Parathyroid adenoma (tissue), 2 donors: Measurements from ENCODE around the gene DDI1.

Experiments used
- H2AFZ ChIP-seq: fragments of 300-600 bp; sonication (generic); one replicate; pipeline ENCODE4 v1.7.0; 2017; ENCODE audit warnings: antibody characterized with exemption, mild to moderate bottlenecking
- H3K27ac ChIP-seq: fragments of 300-600 bp; sonication (generic); one replicate; pipeline ENCODE4 v1.7.0; 2017
- H3K27me3 ChIP-seq: fragments of 300-600 bp; sonication (generic); one replicate; pipeline ENCODE4 v1.7.0; 2017; ENCODE audit warnings: low read length; ENCODE audit not compliant: control insufficient read depth, insufficient read depth
- H3K36me3 ChIP-seq: fragments of 300-600 bp; sonication (generic); one replicate; pipeline ENCODE4 v1.7.0; 2017; ENCODE audit warnings: low read length; ENCODE audit not compliant: control insufficient read depth, insufficient read depth
- H3K4me1 ChIP-seq: fragments of 300-600 bp; sonication (generic); one replicate; pipeline ENCODE4 v1.7.0; 2017; ENCODE audit warnings: control low read depth
- H3K4me2 ChIP-seq: fragments of 300-600 bp; sonication (generic); one replicate; pipeline ENCODE4 v1.7.0; 2017; ENCODE audit warnings: low read length
- H3K4me3 ChIP-seq: fragments of 300-600 bp; sonication (generic); one replicate; pipeline ENCODE4 v1.7.0; 2017; ENCODE audit warnings: low read depth, low read length
- H3K79me2 ChIP-seq: fragments of 300-600 bp; sonication (generic); one replicate; pipeline ENCODE4 v1.7.0; 2017; ENCODE audit warnings: control low read depth
- H3K9ac ChIP-seq: fragments of 300-600 bp; sonication (generic); one replicate; pipeline ENCODE4 v1.7.0; 2017; ENCODE audit warnings: mild to moderate bottlenecking
- H3K9me3 ChIP-seq: fragments of 300-600 bp; sonication (generic); one replicate; pipeline ENCODE4 v1.7.0; 2017; ENCODE audit warnings: low read length; ENCODE audit not compliant: control insufficient read depth
- TF ChIP-seq, protein P1 (sequence below): fragments of 300-600 bp; sonication (generic); IDR thresholded peaks from one replicate; pipeline ENCODE4 v1.7.0; 2017; ENCODE audit warnings: antibody characterized with exemption, mild to moderate bottlenecking
- donor health status: primary hyperparathyroidism.

The DDI1 gene

DNA sequence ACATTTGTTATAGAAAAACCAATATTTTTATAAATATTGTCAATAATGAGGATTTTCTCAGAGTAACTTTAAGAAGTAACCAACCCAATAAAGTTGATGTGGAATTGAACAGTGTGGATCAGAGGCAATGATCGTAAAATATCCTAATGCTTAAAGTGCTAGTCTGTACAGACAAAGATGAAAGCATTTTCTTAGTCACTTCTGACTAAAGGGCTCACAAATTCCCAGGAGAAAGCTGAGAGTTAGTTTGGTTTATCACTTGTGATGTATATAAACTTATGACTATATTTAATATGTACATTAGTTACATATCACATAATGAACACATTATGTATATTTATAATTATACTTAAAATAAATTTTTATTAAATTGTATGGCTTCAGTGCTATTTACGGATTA, 25.4 kb upstream of the DDI1 start:
- Histone ChIP-seq H3K4me2 (no peak overlapping the region), H3K36me3 (no peaks in the 10 kb centered on the region), H3K9ac (no peak overlapping the region), H3K27ac (no peak overlapping the region), H3K27me3 (no peaks in the 10 kb centered on the region), H3K4me1 (no peaks in the 10 kb centered on the region), H3K4me3 (no peak overlapping the region), H3K9me3 (no peaks in the 10 kb centered on the region), H3K79me2 (no peaks in the 10 kb centered on the region), H2AFZ (no peak overlapping the region)
- TF ChIP-seq, protein P1, sequence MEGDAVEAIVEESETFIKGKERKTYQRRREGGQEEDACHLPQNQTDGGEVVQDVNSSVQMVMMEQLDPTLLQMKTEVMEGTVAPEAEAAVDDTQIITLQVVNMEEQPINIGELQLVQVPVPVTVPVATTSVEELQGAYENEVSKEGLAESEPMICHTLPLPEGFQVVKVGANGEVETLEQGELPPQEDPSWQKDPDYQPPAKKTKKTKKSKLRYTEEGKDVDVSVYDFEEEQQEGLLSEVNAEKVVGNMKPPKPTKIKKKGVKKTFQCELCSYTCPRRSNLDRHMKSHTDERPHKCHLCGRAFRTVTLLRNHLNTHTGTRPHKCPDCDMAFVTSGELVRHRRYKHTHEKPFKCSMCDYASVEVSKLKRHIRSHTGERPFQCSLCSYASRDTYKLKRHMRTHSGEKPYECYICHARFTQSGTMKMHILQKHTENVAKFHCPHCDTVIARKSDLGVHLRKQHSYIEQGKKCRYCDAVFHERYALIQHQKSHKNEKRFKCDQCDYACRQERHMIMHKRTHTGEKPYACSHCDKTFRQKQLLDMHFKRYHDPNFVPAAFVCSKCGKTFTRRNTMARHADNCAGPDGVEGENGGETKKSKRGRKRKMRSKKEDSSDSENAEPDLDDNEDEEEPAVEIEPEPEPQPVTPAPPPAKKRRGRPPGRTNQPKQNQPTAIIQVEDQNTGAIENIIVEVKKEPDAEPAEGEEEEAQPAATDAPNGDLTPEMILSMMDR, result no peak

- Histone ChIP-seq H2AFZ (no peak overlapping the region), H3K79me2 (no peaks in the 10 kb centered on the region), H3K9ac (no peak overlapping the region), H3K27ac (no peak overlapping the region), H3K4me2 (no peak overlapping the region), H3K4me1 (no peaks in the 10 kb centered on the region), H3K9me3 (no peaks in the 10 kb centered on the region), H3K27me3 (no peaks in the 10 kb centered on the region), H3K36me3 (no peaks in the 10 kb centered on the region), H3K4me3 (no peak overlapping the region)
- TF ChIP-seq, protein P1, result no peak
Observed at GRCh38 chr11:104015649-104016415, 20.6 kb upstream of the DDI1 start.

- Histone ChIP-seq H3K9me3 (no peaks in the 10 kb centered on the region), H3K9ac (no peak overlapping the region), H3K36me3 (no peaks in the 10 kb centered on the region), H3K27me3 (no peaks in the 10 kb centered on the region), H3K79me2 (no peaks in the 10 kb centered on the region), H3K4me2 (no peak overlapping the region), H3K27ac (no peak overlapping the region), H3K4me3 (no peak overlapping the region), H2AFZ (no peak overlapping the region), H3K4me1 (no peaks in the 10 kb centered on the region)
- TF ChIP-seq, protein P1, result no peak
Observed at GRCh38 chr11:104024572-104024971, 11.9 kb upstream of the DDI1 start.

GRCh38 chr11:104028476-104029263, 7.8 kb upstream of the DDI1 start:
- no peak overlapping the region for H3K27ac ChIP-seq

More at GRCh38 chr11:104028476-104029263, 7.8 kb upstream of the DDI1 start:
- Histone ChIP-seq H3K4me1 (no peaks in the 10 kb centered on the region), H3K4me2 (no peak overlapping the region), H3K27me3 (no peaks in the 10 kb centered on the region), H3K36me3 (no peaks in the 10 kb centered on the region), H3K9me3 (no peaks in the 10 kb centered on the region), H2AFZ (no peak overlapping the region), H3K9ac (no peak overlapping the region), H3K4me3 (no peak overlapping the region), H3K79me2 (no peaks in the 10 kb centered on the region)
- TF ChIP-seq, protein P1, result no peak
